GM12878 (cell line): ENCODE data around the gene ULK1. TPM values are rescaled to one million over a fixed set of nuclear protein-coding genes. Genes with fewer than 3 reads are reported as not detected.

Experiments used
- ATAC-seq: fragments of 200-7000 bp; cut with Tn5 transposase; 3 replicates; pipeline ENCODE4 v1.9.1; 2020; ENCODE audit warnings: mild to moderate bottlenecking, moderate library complexity
- BruUV-seq: library from RNA; stranded (reverse); fragments of 400-500 nt; replicated peaks from 2 replicates; lab custom pipeline; 2021; lab: Mats Ljungman, UMichigan
- CTCF ChIA-PET: fragments of 300-600 bp; sonication (Branson Sonifier 250); formaldehyde crosslinking; extraction: SDS; loops from one replicate; lab custom pipeline; 2021; ENCODE audit warnings: inconsistent platforms; lab: Yijun Ruan, JAX
- POLR2A ChIA-PET: fragments of 350-600 bp; formaldehyde crosslinking; extraction: SDS; loops from one replicate; lab custom pipeline; 2021; ENCODE audit warnings: inconsistent platforms; lab: Charles Lee
- RAD21 ChIA-PET: fragments of 300-600 bp; sonication (Branson Sonifier 250); formaldehyde crosslinking; loops from one replicate; lab custom pipeline; 2023; ENCODE audit warnings: antibody characterized with exemption; ENCODE audit not compliant: unreplicated experiment; lab: Charles Lee
- SMC1A ChIA-PET: fragments of 300-600 bp; sonication (Branson Sonifier 250); formaldehyde crosslinking; loops from one replicate; lab custom pipeline; 2023; ENCODE audit not compliant: unreplicated experiment, uncharacterized antibody; lab: Charles Lee
- DNase-seq: peaks from one replicate; pipeline ENCODE4 v3.0.0-alpha.2; 2011; ENCODE audit warnings: low read depth, low spot score
- FAIRE-seq: peaks from 3 replicates; lab custom pipeline; 2011; peaks lifted over from hg19 to GRCh38; lab: Jason Lieb, UNC
- H2AFZ ChIP-seq: 2 replicates; pipeline ENCODE4 v1.6.0; 2011; ENCODE audit warnings: low read depth, low read length, control low read depth; ENCODE audit not compliant: control insufficient read depth
- H3K27ac ChIP-seq: 2 replicates; pipeline ENCODE4 v1.5.1; 2011; ENCODE audit warnings: control low read depth; ENCODE audit not compliant: control insufficient read depth, insufficient read depth
- H3K27me3 ChIP-seq, 2 experiments: replicated peaks in 1 of 2; 2 replicates each; pipeline versions ENCODE4 v1.6.0 to v1.6.1; 2011; ENCODE audit warnings: low read length in 1 of 2; ENCODE audit not compliant: control insufficient read depth in 2 of 2, insufficient read depth in 2 of 2
- H3K36me3 ChIP-seq, 2 experiments: 2 replicates each; pipeline ENCODE4 v1.5.1; 2011; ENCODE audit warnings: low read length in 1 of 2; ENCODE audit not compliant: control insufficient read depth in 2 of 2, insufficient read depth in 2 of 2
- H3K4me1 ChIP-seq: 2 replicates; pipeline ENCODE4 v1.6.1; 2011; ENCODE audit warnings: mild to moderate bottlenecking, low read length, moderate library complexity, mixed read lengths; ENCODE audit not compliant: control insufficient read depth, insufficient read depth
- H3K4me2 ChIP-seq: 2 replicates; pipeline ENCODE4 v1.6.0; 2011; ENCODE audit warnings: control low read depth; ENCODE audit not compliant: control insufficient read depth, insufficient read depth
- H3K4me3 ChIP-seq: fragments of 200-600 bp; sonication (generic); 2 replicates; pipeline ENCODE4 v1.5.1; 2016
- H3K79me2 ChIP-seq: 2 replicates; pipeline ENCODE4 v1.6.0; 2011; ENCODE audit warnings: low read length; ENCODE audit not compliant: control insufficient read depth, insufficient read depth
- H3K9ac ChIP-seq: 2 replicates; pipeline ENCODE4 v1.8.0; 2011; ENCODE audit warnings: low read length, control low read depth, mixed read lengths; ENCODE audit not compliant: control insufficient read depth, insufficient read depth
- H3K9me3 ChIP-seq: replicated peaks from 3 replicates; pipeline ENCODE4 v1.5.1; 2011; ENCODE audit warnings: mild to moderate bottlenecking, low read length; ENCODE audit not compliant: control insufficient read depth, insufficient read depth
- H4K20me1 ChIP-seq: 2 replicates; pipeline ENCODE4 v1.6.0; 2011; ENCODE audit not compliant: control insufficient read depth, insufficient read depth
- ASH2L ChIP-seq: fragments of 300-600, 200-600 bp; sonication (generic); IDR thresholded peaks from 2 replicates; pipeline ENCODE4 v1.6.1; 2017; ENCODE audit warnings: low read depth, mild to moderate bottlenecking, borderline replicate concordance
- CHD4 ChIP-seq: fragments of 200-600 bp; sonication (generic); IDR thresholded peaks from 2 replicates; pipeline ENCODE4 v1.6.1; 2016; ENCODE audit warnings: mild to moderate bottlenecking
- EED ChIP-seq: sonication (generic); IDR thresholded peaks from 2 replicates; pipeline ENCODE4 v1.6.1; 2016; ENCODE audit warnings: antibody characterized with exemption, low read depth
- ETV6 ChIP-seq, 2 experiments: fragments of 450-650 bp in 1 of 2; IDR thresholded peaks in 1 of 2; conservative IDR thresholded peaks in 1 of 2; 2 replicates each; pipeline ENCODE4 v1.6.1; 2014; ENCODE audit warnings: antibody characterized with exemption in 1 of 2, borderline replicate concordance in 1 of 2, low read depth in 1 of 2, mild to moderate bottlenecking in 1 of 2, moderate library complexity in 1 of 2
- NFIC ChIP-seq: IDR thresholded peaks from 2 replicates; pipeline ENCODE4 v1.6.1; 2012; ENCODE audit warnings: low read depth, mild to moderate bottlenecking, inconsistent platforms, low read length, moderate library complexity
- NR2F1 ChIP-seq: fragments of 450-650 bp; conservative IDR thresholded peaks from 2 replicates; pipeline ENCODE4 v1.6.1; 2017; ENCODE audit warnings: mild to moderate bottlenecking
- SUPT20H ChIP-seq: IDR thresholded peaks from 2 replicates; pipeline ENCODE4 v1.6.1; 2011; ENCODE audit warnings: low read depth, mild to moderate bottlenecking, low read length, moderate library complexity, borderline replicate concordance; ENCODE audit not compliant: control insufficient read depth
- TBL1XR1 ChIP-seq: IDR thresholded peaks from 2 replicates; pipeline ENCODE4 v1.6.1; 2012; ENCODE audit warnings: low read depth, low read length, improper control_type of control experiment
- TCF3 ChIP-seq: IDR thresholded peaks from 2 replicates; pipeline ENCODE4 v1.6.1; 2012; ENCODE audit warnings: low read depth, mild to moderate bottlenecking, low read length, borderline replicate concordance; ENCODE audit not compliant: insufficient read depth
- YY1 ChIP-seq: IDR thresholded peaks from 2 replicates; pipeline ENCODE4 v1.6.1; 2011; ENCODE audit warnings: low read depth, mild to moderate bottlenecking, low read length
- ZNF207 ChIP-seq: fragments of 450-650 bp; IDR thresholded peaks from 2 replicates; pipeline ENCODE4 v1.6.1; 2014; ENCODE audit warnings: antibody characterized with exemption, mild to moderate bottlenecking, borderline replicate concordance
- WGBS: methylation state at CpG from one replicate; pipeline ENCODE4 v1.1.6; 2016; ENCODE audit warnings: low lambda C conversion rate; ENCODE audit not compliant: insufficient replicate concordance, insufficient coverage; ENCODE audit errors: missing lambda C conversion rate; 5-methylcytosine and 5-hydroxymethylcytosine counted together
- in situ Hi-C: fragments of 300-500 bp; cut with MboI; formaldehyde crosslinking; loops from 9 replicates; pipeline ENCODE4 v1.14.3; 2018; ENCODE audit warnings: mixed read lengths
- intact Hi-C: fragments of 100-400 bp; cut with micrococcal nuclease; formaldehyde crosslinking; loops from one replicate; pipeline ENCODE4 v1.14.2; 2022; ENCODE audit not compliant: unreplicated experiment
- polyA plus RNA-seq, 11 experiments: library from polyadenylated mRNA; depleted of rRNA in 4 of 11; unstranded in 6 of 11; stranded (reverse) in 5 of 11; fragments of >200 nt; fragmentation: Nextera tagmentation in 4 of 11; fragmentation: Illumina TruSeq in 1 of 11; extraction: Ambion mirVana in 4 of 11; extraction: Trizol in 1 of 11; gene quantifications; 1 replicate in 1 of 11; 2 replicates in 10 of 11; pipeline versions ENCODE4 v1.2.1 to v1.2.3, GENCODE V29; 2011 to 2016; ENCODE audit warnings: inconsistent platforms in 2 of 11, missing spikeins in 2 of 11, low read depth in 1 of 11
- total RNA-seq, 4 experiments: library from RNA; depleted of rRNA in 3 of 4; stranded (reverse); fragments of >200 nt in 3 of 4; fragmentation: Illumina TruSeq in 1 of 4; extraction: Trizol in 1 of 4; gene quantifications; 2 replicates each; pipeline versions ENCODE4 v1.2.1 to v1.2.3, GENCODE V29; 2013 to 2021
- TF ChIP-seq, protein P1 (sequence below), 3 experiments: IDR thresholded peaks in 2 of 3; conservative IDR thresholded peaks in 1 of 3; 2 replicates each; pipeline ENCODE4 v1.5.1; 2011; ENCODE audit warnings: low read depth in 3 of 3, low read length in 3 of 3, mild to moderate bottlenecking in 3 of 3, control low read depth in 2 of 3, moderate library complexity in 2 of 3, inconsistent platforms in 1 of 3, mixed read lengths in 1 of 3; ENCODE audit not compliant: control insufficient read depth in 2 of 3, insufficient read depth in 1 of 3; ENCODE audit errors: extremely low read depth in 1 of 3
- TF ChIP-seq, protein P2 (sequence below): fragments of 450-650 bp; formaldehyde crosslinking; IDR thresholded peaks from 2 replicates; pipeline ENCODE4 v1.4.0; 2022; ENCODE audit warnings: mild to moderate bottlenecking, moderate library complexity
- TF ChIP-seq, protein P3 (sequence below): fragments of 450-650 bp; conservative IDR thresholded peaks from 2 replicates; pipeline ENCODE4 v1.6.1; 2017; ENCODE audit warnings: mild to moderate bottlenecking, moderate library complexity
- TF ChIP-seq, protein P4 (sequence below): IDR thresholded peaks from 2 replicates; pipeline ENCODE4 v1.6.1; 2012; ENCODE audit warnings: low read depth, low read length, improper control_type of control experiment

Gene ULK1
- total and polyA plus RNA-seq, 10 of the 15 experiments (the other 5 are each of a cell fraction or from before 2014, with no cell fraction given): 0.13 to 14.1 (median 1.5) TPM

DNA sequence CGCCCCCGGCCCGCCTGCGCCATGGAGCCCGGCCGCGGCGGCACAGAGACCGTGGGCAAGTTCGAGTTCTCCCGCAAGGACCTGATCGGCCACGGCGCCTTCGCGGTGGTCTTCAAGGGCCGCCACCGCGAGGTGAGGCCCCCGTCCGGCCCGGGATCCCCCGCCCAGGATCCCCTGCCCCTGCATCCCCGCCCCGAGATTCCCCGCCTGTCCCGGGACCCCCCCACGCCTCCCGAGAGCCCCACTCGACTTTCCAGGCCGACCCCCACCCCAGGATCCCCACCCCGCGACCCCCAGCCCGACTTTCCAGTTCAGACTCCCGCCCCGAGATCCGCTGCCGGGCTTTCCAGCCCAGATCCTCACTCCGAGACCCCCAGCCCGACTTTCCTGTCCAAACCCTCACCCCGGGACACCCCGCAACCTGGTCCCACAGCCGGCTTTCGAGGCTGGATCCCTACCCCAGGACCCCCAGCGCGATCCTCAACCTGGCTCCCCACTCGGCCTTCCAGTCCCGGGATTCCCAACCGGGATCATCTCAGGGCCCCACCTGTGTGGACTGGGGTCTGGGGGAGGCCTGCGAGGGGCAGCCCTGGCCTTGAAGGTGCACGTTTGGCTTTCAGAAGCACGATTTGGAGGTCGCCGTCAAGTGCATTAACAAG is 688 bp downstream of the ULK1 start:
- Histone ChIP-seq H3K4me1 (peaks cover 12% of the 10 kb centered on the region), H3K9me3 (no peaks in the 10 kb centered on the region), H3K79me2 (no peaks in the 10 kb centered on the region), H3K4me3 (peak overlapping the region; percentile 73), H2AFZ (no peak overlapping the region; the same call in 1 of the 2 replicates), H3K27me3 (no peaks in the 10 kb centered on the region), H3K4me2 (peak overlapping the region; percentile 82), H3K36me3 (no peaks in the 10 kb centered on the region), H3K27ac (no peak overlapping the region), H4K20me1 (no peaks in the 10 kb centered on the region), H3K9ac (peak overlapping the region; percentile 55; the same call in 1 of the 2 replicates)
- ChIA-PET RAD21 (no interaction called here), POLR2A (no interaction called here), CTCF (no interaction called here), SMC1A (no interaction called here)
- in situ Hi-C loops (no loop called here), intact Hi-C loops (loop anchor here (2.0 kb wide), 1 partner anchor 34 kb away; the partner anchor contains the start of gene PUS1)
- no peak for DNase-seq
- no peak for ATAC-seq
- peak; percentile 41 for FAIRE-seq
- BruUV-seq: no TSS peak
- 0% methylated on average over 27 of the region's 54 CpGs for WGBS
- TF ChIP-seq, protein P1, sequence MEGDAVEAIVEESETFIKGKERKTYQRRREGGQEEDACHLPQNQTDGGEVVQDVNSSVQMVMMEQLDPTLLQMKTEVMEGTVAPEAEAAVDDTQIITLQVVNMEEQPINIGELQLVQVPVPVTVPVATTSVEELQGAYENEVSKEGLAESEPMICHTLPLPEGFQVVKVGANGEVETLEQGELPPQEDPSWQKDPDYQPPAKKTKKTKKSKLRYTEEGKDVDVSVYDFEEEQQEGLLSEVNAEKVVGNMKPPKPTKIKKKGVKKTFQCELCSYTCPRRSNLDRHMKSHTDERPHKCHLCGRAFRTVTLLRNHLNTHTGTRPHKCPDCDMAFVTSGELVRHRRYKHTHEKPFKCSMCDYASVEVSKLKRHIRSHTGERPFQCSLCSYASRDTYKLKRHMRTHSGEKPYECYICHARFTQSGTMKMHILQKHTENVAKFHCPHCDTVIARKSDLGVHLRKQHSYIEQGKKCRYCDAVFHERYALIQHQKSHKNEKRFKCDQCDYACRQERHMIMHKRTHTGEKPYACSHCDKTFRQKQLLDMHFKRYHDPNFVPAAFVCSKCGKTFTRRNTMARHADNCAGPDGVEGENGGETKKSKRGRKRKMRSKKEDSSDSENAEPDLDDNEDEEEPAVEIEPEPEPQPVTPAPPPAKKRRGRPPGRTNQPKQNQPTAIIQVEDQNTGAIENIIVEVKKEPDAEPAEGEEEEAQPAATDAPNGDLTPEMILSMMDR (IDR thresholded peaks at IDR 0.05 in 2 of 3, conservative IDR thresholded peaks at IDR 0.05 in 1 of 3; ENCODE audit: control insufficient read depth in 2 of 3, extremely low read depth in 1 of 3, insufficient read depth in 1 of 3, low read depth in 3 of 3, low read length in 3 of 3): no peak
- TF ChIP-seq NFIC (no peak), SUPT20H (no peak), NR2F1 (no peak), ZNF207 (no peak), CHD4 (no peak), TBL1XR1 (no peak), YY1 (no peak), TCF3 (no peak), ASH2L (no peak), ETV6 (conservative IDR thresholded peaks at IDR 0.05 in 1 of 2, IDR thresholded peaks at IDR 0.05 in 1 of 2; ENCODE audit: borderline replicate concordance in 1 of 2, low read depth in 1 of 2) (no peak), EED (no peak)
- TF ChIP-seq, protein P2, sequence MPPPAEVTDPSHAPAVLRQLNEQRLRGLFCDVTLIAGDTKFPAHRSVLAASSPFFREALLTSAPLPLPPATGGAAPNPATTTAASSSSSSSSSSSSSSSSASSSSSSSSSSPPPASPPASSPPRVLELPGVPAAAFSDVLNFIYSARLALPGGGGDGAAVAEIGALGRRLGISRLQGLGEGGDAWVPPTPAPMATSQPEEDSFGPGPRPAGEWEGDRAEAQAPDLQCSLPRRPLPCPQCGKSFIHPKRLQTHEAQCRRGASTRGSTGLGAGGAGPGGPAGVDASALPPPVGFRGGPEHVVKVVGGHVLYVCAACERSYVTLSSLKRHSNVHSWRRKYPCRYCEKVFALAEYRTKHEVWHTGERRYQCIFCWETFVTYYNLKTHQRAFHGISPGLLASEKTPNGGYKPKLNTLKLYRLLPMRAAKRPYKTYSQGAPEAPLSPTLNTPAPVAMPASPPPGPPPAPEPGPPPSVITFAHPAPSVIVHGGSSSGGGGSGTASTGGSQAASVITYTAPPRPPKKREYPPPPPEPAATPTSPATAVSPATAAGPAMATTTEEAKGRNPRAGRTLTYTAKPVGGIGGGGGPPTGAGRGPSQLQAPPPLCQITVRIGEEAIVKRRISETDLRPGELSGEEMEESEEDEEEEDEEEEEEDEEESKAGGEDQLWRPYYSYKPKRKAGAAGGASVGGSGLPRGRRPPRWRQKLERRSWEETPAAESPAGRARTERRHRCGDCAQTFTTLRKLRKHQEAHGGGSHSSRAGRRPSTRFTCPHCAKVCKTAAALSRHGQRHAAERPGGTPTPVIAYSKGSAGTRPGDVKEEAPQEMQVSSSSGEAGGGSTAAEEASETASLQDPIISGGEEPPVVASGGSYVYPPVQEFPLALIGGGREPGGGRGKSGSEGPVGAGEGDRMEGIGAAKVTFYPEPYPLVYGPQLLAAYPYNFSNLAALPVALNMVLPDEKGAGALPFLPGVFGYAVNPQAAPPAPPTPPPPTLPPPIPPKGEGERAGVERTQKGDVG: no peak
- TF ChIP-seq, protein P3, sequence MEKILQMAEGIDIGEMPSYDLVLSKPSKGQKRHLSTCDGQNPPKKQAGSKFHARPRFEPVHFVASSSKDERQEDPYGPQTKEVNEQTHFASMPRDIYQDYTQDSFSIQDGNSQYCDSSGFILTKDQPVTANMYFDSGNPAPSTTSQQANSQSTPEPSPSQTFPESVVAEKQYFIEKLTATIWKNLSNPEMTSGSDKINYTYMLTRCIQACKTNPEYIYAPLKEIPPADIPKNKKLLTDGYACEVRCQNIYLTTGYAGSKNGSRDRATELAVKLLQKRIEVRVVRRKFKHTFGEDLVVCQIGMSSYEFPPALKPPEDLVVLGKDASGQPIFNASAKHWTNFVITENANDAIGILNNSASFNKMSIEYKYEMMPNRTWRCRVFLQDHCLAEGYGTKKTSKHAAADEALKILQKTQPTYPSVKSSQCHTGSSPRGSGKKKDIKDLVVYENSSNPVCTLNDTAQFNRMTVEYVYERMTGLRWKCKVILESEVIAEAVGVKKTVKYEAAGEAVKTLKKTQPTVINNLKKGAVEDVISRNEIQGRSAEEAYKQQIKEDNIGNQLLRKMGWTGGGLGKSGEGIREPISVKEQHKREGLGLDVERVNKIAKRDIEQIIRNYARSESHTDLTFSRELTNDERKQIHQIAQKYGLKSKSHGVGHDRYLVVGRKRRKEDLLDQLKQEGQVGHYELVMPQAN: no peak
- TF ChIP-seq, protein P4, sequence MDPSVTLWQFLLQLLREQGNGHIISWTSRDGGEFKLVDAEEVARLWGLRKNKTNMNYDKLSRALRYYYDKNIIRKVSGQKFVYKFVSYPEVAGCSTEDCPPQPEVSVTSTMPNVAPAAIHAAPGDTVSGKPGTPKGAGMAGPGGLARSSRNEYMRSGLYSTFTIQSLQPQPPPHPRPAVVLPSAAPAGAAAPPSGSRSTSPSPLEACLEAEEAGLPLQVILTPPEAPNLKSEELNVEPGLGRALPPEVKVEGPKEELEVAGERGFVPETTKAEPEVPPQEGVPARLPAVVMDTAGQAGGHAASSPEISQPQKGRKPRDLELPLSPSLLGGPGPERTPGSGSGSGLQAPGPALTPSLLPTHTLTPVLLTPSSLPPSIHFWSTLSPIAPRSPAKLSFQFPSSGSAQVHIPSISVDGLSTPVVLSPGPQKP: no peak
